Vagina (tissue), 2 donors: ENCODE results near the gene PAX4.

Experiments used
- CTCF ChIP-seq, 3 experiments: fragments of 450-650 bp in 2 of 3; fragments of 200-600 bp in 1 of 3; sonication (generic) in 1 of 3; IDR thresholded peaks; one replicate each; pipeline ENCODE4 v1.5.1; 2017 to 2019; ENCODE audit warnings: antibody characterized with exemption in 3 of 3, mild to moderate bottlenecking in 2 of 3, moderate library complexity in 2 of 3
- POLR2AphosphoS5 ChIP-seq, 2 donors: sonication (generic); formaldehyde crosslinking; IDR thresholded peaks; one replicate each; pipeline ENCODE4 v1.9.0; 2017; ENCODE audit warnings: antibody characterized with exemption in 2 of 2, mild to moderate bottlenecking in 2 of 2, low read depth in 1 of 2; ENCODE audit not compliant: insufficient read depth in 1 of 2

GRCh38 chr7:127618775-127619174 lies 833 bp upstream of the PAX4 start:
- TF ChIP-seq CTCF (IDR thresholded peaks at IDR 0.05): no peak
- TF ChIP-seq POLR2AphosphoS5 (IDR thresholded peaks at IDR 0.05; ENCODE audit: insufficient read depth in 1 of 2, low read depth in 1 of 2): no peak
